GM18517 (cell line): Measurements from ENCODE around the gene PRIM1.
"Not testable (repeated sequence)": the region's sequence is repeated elsewhere in the genome, so short reads cannot be mapped to it uniquely, and the experiment has no call there.

Experiments
- ATAC-seq: cut with Tn5 transposase; IDR thresholded peaks from one replicate; pipeline ENCODE4 v1.9.1; 2021; ENCODE audit warnings: mild to moderate bottlenecking, moderate library complexity; ENCODE audit not compliant: unreplicated experiment

Gene PRIM1

DNA sequence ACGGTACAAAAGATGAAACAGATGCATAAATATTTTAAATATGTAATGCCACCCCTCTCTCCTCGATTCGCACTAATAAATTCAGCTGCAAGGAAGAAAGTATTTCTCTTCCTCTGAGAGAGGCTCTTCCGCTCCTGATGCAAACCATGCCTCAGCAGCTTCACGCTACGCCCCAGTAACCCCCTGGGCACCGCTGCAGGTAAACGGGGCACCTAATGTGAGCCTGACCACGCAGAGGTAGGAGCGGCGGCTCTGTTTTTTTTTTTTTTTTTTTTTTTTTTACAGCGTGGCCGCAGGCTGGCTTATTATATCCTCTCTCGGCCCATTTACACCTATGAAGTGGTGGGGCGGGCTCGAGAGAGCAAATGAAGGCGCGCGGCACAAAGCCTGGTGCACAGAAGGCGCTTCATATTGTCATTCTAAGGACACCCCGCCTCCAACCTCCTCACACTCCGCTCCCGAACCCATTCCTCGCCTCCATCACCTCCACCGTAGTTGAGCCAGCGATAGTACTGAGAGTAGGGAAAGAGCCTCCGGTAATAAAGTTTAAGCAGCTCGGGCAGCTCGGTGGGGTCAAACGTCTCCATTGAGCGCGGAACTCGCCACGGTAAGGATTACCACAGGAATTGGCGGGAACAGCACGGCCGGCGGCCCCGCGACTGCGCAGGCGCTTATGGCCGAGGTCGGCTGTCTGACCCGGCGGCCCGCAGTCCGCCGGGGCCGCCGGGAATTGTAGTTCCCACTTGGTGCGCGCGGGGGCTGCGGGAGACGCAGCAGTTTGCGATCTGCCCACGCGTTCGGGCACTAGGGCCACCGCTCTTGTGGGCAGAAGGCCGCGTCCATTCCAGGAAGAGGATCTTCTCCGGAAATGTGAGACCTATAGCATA is at the start of gene PRIM1:
PRIM1 (minus strand) TSS at position 612 of the 887 bp plus-strand sequence; CDS start at position 587, 25 bp downstream.
- ATAC-seq: peak; percentile 49

DNA sequence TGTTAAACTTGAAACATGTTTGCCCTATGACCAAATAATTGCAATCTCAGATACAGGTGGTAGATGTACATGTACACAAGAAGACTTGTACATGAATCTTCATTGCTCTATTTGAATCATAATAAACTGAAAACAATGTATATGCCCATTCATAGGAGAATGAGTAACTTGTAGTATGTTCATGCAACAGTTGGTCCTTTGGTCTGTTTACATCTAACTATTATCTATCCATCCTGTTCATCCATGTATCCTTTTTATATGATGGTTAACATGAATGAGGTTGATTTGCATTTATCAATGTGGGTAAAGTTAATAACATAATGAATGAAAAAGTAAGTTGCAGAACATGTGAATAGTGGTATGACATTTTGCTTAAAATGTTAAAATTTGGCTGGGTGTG is 48.1 kb upstream of the PRIM1 start:
- no peak for ATAC-seq

DNA sequence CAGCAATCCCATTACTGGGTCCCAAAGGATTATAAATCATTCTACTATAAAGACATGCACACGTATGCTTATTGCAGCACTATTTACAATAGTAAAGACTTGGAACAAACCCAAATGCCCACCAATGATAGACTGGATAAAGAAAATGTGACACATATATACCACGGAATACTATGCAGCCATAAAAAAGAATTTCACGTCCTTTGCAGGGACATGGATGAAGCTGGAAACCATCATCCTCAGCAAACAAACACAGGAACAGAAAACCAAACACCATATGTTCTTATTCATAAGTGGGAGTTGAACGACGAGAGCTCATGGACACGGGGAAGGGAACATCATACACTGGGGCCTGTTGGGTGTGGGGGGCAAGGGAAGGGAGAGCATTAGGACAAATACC is 47.2 kb upstream of the PRIM1 start:
- ATAC-seq: not testable (repeated sequence)

DNA sequence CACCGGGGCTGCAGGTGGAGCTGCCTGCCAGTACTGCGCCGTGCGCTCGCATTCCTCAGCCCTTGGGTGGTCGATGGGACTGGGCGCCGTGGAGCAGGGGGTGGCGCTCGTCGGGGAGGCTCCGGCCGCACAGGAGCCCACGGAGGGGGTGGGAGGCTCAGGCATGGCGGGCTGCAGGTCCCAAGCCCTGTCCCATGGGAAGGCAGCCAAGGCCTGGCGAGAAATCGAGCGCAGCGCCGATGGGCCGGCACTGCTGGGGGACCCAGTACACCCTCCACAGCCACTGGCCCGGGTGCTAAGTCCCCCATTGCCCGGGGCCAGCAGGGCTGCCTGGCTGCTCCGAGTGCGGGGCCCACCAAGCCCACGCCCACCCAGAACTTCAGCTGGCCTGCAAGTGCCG is 43.7 kb upstream of the PRIM1 start:
- not testable (repeated sequence) for ATAC-seq

DNA sequence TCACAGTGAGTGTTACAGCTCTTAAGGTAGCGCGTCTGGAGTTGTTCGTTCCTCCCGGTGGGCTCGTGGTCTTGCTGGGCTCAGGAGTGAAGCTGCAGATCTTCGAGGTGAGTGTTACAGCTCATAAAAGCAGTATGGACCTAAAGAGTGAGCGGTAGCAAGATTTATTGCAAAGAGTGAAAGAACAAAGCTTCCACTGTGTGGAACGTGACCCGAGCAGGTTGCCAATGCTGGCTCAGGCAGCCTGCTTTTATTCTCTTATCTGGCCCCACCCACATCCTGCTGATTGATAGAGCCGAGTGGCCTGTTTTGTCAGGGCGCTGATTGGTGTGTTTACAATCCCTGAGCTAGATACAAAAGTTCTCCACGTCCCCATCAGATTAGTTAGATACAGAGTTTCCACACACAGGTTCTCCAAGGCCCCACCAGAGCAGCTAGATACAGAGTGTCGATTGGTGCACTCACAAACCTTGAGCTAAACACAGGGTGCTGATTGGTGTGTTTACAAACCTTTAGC is 43.0 kb upstream of the PRIM1 start:
- ATAC-seq: not testable (repeated sequence)

DNA sequence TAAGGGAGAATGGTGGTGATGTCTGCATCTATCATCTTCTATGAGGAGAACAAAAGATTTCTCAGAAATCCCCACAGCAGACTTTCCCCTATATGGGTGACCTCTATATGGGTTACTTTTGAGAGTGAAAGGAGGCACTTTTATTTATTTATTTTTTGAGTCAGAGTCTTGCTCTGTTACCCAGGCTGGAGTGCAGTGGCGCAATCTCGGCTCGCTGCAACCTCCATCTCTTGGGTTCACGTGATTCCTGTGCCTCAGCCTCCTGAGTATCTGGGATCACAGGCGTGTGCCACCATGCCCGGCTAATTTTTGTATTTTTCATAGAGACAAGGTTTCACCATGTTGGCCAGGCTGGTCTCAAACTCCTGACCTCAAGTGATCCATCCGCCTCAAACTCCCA is 41.0 kb upstream of the PRIM1 start:
- not testable (repeated sequence) for ATAC-seq

DNA sequence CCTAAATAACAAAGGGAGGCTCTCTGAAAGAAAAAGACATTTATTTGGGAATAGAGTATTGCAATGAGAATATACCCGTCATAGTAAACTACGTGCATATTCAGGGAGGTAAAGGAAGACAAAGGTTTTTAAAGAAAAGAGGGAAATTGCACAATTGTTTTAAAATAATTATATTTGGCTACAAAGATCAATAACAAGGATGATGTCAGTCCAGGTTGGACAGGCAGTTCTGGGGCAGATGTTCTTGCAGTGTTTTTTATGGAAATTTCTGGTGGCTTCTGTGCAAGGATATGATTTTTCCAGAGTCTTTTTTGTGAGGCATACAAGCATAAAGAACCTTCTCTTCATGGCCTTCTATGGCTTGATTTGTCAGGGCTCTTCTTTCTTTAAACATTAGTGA is 40.6 kb upstream of the PRIM1 start:
- no peak for ATAC-seq

DNA sequence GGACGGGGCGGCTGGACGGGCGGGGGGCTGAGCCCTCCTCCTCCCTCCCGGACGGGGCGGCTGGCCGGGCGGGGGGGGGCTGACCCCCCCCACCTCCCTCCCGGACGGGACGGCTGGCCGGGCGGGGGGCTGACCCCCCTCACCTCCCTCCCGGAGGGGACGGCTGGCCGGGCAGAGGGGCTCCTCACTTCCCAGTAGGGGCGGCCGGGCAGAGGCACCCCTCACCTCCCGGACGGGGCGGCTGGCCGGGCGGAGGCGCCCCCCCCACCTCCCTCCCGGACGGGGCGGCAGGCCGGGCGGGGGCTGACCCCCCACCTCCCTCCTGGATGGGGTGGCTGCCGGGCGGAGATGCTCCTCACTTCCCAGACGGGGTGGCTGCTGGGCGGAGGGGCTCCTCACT is 37.3 kb upstream of the PRIM1 start:
- not testable (repeated sequence) for ATAC-seq

DNA sequence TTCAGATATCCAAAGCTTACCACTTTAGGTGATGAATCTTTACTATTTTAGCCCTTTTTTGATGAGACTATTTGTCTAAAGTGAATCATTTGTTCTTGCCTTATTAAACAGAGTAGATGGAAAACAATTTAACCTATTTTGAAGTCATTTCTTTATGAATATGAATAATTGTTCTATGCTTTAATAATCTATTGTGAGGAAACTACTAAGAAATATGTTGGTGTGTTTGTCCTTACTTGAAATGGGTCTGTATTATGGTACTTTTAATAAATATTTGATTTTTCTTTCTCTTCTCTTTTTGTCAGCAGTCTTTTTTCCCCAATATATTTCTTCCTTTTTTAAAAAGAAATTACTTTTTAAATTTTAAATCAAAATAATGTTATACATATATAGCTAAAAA is 35.4 kb upstream of the PRIM1 start:
- no peak for ATAC-seq

DNA sequence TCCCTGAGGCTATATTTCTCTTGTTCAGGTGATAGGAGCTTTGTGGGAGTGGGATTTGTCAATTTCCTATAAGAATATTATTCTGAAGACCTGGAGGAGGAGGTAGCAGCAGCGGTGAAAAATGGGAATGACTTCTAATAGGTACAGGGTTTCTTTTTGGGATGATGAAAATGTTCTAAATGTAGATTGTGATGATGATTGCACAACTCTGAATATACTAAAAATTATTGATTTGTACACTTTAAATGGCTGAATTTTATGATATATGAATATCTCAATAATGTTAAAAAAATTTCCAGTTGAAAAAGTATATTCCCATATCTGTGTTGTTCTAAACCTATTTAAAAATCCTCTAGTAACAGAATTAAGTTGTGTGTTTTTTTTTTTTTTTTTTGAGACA is 33.8 kb upstream of the PRIM1 start:
- no peak for ATAC-seq

DNA sequence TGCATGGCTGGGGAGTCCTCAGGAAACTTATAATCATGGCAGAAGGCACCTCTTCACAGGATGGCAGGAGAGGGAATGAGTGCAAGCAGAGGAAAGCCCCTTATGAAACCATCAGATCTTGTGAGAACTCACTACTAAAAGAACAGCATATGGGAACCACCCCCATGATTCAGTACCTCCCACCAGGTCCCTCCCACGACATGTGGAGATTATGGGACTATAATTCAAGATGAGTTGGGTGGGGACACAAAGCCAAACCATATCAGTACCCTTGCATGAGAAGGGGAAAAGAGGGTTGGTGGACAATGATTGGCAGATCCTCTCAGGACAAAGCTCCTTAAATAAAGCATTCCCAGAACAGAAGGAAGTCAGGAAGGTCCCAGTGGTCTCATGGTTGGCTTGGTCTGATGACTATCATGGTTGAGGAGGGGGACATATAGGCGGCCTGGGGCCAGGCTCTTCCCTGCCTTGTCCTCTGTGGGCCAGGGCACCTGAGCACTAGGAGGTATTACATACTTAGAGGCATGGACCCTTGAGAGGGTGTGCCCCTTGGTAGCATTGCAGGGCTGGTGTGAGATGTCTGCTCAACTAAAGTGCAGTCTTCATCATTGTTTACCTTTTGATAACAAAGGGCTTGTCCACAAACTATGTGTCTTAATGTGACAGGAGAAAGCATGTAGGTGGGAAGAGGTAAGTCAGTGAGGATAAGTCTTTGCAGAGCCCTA is 33.2 kb upstream of the PRIM1 start:
- ATAC-seq: no peak

DNA sequence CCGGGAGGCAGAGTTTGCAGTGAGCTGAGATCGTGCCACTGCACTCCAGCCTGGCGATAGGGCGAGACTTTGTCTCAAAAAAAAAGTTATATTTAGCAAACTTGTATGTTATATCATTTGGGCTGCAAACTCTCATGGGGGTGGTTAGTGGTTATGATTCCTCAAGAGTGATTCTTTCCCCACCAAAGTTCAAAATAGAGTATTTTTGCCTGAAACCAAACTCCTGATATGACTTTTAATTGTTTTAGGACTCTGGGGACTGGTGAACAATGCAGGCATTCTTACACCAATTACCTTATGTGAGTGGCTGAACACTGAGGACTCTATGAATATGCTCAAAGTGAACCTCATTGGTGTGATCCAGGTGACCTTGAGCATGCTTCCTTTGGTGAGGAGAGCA is 29.6 kb upstream of the PRIM1 start:
- no peak for ATAC-seq

DNA sequence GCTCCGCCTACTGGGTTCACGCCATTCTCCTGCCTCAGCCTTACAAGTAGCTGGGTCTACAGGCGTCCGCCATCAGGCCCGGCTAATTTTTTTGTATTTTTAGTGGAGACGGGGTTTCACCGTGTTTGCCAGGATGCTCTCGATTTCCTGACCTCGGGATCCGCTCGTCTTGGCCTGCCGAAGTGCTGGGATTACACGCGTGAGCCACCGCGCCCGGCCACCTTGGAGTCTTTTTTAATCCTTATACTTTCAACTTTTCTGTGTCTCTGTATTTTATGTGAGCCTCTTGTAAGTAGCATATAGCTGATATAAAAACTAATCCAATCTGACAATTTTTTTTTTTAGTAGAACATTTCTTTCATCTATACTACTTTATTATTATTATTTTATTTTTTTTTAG is 26.6 kb upstream of the PRIM1 start:
- ATAC-seq: no peak

DNA sequence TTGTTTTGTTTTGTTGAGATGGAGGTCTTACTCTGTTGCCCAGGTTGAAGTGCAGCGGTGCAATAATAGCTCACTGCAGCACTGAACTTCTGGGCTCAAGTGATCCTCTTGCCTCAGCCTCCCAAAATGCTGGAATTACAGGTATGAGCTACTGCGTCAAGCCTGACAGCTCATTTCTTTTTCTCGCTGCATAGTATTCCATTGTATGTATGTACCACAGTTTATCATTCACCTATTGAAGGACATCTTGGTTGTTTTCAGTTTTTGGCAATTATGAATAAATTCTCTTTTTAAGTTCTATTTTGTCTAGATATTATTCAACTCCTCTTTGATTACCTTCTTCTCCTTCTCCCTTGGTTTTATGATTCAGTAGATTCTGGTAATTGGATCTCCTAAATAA is 24.5 kb upstream of the PRIM1 start:
- ATAC-seq: no peak

DNA sequence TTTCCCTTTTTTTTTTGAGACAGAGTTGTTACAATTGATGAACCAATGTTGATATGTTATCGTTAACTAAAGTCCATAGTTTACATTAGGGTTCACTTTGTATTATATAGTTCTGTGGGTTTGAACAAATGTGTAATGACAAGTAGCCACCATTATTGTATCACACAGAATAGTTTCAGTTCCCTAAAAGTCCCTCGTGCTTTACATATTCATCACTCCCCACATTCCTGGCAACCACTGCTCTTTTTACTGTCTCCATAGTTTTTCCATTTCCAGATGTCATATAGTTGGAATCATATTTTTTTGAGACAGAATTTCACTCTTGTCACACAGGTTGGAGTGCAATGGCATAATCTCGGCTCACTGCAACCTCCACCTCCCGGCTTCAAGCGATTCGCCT is 23.5 kb upstream of the PRIM1 start:
- ATAC-seq: no peak

DNA sequence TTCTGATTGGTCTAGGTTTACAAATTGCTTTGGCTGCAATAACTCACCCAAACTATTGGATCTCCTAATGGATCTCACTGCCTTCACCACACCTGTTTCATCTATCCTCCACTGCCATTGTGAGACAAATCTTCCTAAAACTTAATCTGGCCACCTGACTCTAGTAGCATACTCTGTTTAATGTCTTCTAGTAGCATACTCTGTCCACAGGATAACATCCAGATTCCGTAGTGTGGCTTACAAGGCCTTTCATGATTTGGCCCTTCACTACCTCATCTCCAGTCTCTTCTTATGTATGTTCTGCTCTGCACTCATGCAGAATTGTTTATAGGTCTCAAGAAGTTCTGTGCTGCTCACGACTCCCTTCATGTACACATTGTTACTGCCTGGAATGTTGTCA is 21.0 kb upstream of the PRIM1 start:
- no peak for ATAC-seq

DNA sequence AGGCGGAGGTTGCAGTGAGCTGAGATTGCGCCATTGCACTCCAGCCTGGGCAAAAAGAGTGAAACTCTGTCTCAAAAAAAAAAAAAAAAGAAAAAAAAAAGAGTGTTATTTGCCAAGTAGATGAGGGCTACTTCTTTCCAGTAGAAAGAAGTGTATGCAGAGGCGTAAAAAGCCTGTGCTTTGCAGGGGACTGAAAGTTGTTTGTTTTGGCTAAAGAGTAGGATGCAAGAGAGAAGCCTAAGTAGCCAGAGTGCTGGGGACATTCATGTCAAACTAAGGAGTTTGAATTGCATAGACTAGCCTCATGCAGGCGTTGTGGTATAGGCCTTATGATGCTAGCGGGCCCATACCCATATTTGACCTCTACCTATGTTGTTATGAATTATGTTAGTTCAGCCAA is 20.5 kb upstream of the PRIM1 start:
- no peak for ATAC-seq

DNA sequence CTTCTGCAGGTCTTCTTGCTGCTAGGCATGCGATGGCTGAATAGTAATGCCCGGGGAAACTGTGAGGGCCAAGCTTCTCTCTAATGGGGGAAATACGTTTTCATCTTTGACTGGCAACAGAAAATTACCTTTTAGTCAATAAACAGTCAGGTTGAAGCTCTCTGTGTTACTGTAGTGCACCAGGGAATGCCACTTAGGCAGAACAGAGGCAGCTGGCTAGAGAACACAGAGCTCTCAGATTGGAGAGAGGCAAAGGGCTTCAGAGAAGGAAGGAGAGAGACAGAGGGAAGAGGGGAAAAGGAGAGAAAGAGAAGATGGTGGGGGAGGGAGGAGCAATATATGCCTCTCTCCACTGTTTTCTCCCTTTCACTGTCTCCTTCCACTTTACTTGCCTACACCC is 17.7 kb upstream of the PRIM1 start:
- no peak for ATAC-seq

DNA sequence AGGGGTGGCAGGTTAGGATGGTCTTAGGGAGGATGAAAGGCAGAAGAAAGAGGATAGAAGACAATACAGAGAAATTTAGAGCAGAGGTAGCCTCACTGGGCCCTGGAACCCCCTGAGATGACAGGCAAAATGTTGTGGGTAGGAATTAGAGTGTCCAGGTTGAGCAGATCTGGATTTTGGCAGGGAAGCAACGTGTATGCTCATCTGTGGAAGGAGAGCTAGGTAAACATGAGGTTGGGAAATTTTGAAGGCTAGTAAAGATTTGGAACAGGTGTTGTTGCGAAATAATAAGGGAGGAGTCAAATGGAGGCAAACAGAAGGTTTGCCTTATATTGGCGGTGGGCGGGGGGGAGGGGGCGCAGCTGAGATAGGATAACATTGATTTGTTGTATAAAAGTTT is 16.3 kb upstream of the PRIM1 start:
- ATAC-seq: no peak

DNA sequence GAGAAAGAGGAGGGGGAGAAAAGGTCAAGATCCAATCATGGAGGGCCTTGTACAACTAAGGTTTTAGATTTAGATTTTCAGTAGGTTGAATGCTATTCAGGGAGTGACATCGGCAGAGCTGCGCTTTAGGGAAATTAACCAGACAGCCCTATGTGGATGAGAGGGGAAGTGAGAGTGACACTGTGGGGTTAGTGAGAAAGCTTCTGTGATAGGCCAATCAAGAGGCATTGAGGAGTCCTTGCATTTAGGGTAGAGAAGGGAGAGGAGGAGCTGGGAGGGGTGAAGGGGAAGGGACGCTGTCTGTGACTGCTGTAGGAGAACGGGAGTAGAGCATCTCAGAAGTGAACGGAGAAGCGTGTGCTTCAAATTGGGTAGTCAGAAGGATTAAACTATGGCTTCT is 14.4 kb upstream of the PRIM1 start:
- ATAC-seq: peak; percentile 99

DNA sequence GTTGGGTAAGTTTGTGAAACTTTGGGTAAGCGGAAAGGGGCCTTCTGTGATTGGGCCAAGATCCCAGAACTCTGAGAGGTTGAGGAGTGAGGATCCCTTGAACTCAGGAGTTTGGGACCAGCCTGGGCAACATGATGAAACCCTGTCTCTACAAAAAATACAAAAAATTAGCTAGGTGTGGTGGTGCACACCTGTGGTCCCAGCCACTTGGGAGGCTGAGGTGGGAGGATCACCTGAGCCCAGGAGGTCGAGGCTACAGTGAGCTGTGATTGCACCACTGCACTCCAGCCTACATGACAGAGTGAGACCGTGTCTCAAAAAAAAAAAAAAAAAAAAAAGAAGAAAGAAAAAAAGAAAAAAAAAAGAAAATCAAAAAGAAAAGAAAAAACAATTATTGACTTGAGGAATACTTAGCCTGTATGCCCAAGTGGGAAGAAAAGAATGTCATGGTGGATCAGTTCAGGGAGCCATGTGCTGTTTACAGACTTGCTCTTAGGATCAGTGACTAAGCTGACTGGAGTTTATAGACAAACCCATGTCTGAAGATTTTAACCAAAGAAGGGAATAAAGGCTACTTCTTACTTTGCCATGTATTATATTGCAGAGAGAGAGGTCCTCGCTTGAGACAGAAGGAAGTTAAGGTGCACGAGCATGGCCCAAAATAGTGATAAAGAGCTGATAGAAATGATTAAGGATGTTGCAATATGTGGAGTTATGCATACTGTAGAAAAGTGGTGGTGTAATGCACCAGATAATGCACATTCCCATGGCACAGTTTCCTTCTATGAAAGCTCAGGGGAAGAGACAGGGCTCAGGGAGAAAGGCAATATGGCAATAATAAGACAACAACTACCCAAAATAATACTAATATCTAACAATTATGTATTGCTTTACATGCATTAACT is 11.9 kb upstream of the PRIM1 start:
- ATAC-seq: no peak
